K562 (cell line): ENCODE data around the gene ATF3. TPM values are rescaled to one million over a fixed set of nuclear protein-coding genes. Genes with fewer than 3 reads are reported as not detected.
A peak's percentile ranks its signal among the peaks of the same experiment; 100 is the strongest.

Source experiments
- CHD4 ChIP-seq: fragments of 200-600 bp; sonication (generic); IDR thresholded peaks from 3 replicates; pipeline ENCODE4 v1.6.1; 2012; ENCODE audit warnings: low read depth, mild to moderate bottlenecking, mixed read lengths, low read length, inconsistent platforms; ENCODE audit not compliant: insufficient read depth, insufficient replicate concordance, poor library complexity, severe bottlenecking
- CUX1 ChIP-seq: fragments of 200-800 bp; sonication (Bioruptor generic); IDR thresholded peaks from 2 replicates; pipeline ENCODE4 v1.6.1; 2016; ENCODE audit warnings: missing genetic modification characterization, missing compliant biosample characterization
- CXXC5 ChIP-seq: fragments of 250-450 bp; sonication (Bioruptor Pico); IDR thresholded peaks from 2 replicates; pipeline ENCODE4 v1.8.0; 2022; ENCODE audit warnings: inconsistent platforms, mild to moderate bottlenecking, moderate library complexity
- ESRRB ChIP-seq: fragments of 250-450 bp; sonication (Bioruptor Pico); IDR thresholded peaks from 2 replicates; pipeline ENCODE4 v1.5.0; 2020; ENCODE audit warnings: mild to moderate bottlenecking, moderate library complexity, borderline replicate concordance
- HDAC1 ChIP-seq, 2 experiments: fragments of 450-650 bp; IDR thresholded peaks; 2 replicates each; pipeline ENCODE4 v1.6.1; 2016 to 2017; ENCODE audit warnings: inconsistent platforms in 1 of 2, mild to moderate bottlenecking in 1 of 2, moderate library complexity in 1 of 2
- JUND ChIP-seq, 2 experiments: IDR thresholded peaks; 2 replicates in 1 of 2; 3 replicates in 1 of 2; pipeline ENCODE4 v1.6.1; 2011; ENCODE audit warnings: borderline replicate concordance in 2 of 2, low read depth in 2 of 2, low read length in 2 of 2, improper control_type of control experiment in 1 of 2, missing biosample characterization in 1 of 2, missing genetic modification characterization in 1 of 2, missing genetic modification reagents in 1 of 2
- LCOR ChIP-seq: sonication (generic); formaldehyde crosslinking; IDR thresholded peaks from 2 replicates; pipeline ENCODE4 v1.8.0; 2022; ENCODE audit warnings: mild to moderate bottlenecking, missing genetic modification reagents
- NCOR1 ChIP-seq: fragments of 450-650 bp; IDR thresholded peaks from 2 replicates; pipeline ENCODE4 v1.6.1; 2016; ENCODE audit warnings: mild to moderate bottlenecking, moderate library complexity
- RBM15 ChIP-seq: fragments of 200-400 bp; formaldehyde crosslinking; IDR thresholded peaks from 2 replicates; pipeline ENCODE4 v1.6.1; 2018; ENCODE audit warnings: mild to moderate bottlenecking, low read length, moderate library complexity; ENCODE audit not compliant: insufficient read depth
- RFX1 ChIP-seq: fragments of 450-650 bp; IDR thresholded peaks from 2 replicates; pipeline ENCODE4 v1.6.1; 2016; ENCODE audit warnings: mild to moderate bottlenecking, moderate library complexity
- THRB ChIP-seq: fragments of 450-650 bp; formaldehyde crosslinking; conservative IDR thresholded peaks from 2 replicates; pipeline ENCODE4 v1.4.0; 2022; ENCODE audit warnings: mild to moderate bottlenecking, missing genetic modification characterization
- TRIM24 ChIP-seq, 2 experiments: fragments of 450-650 bp; IDR thresholded peaks; 2 replicates each; pipeline ENCODE4 v1.6.1; 2016
- U2AF2 ChIP-seq: fragments of 200-400 bp; formaldehyde crosslinking; optimal IDR thresholded peaks from 2 replicates; pipeline ENCODE3; 2017; ENCODE audit warnings: low read depth, mild to moderate bottlenecking, low read length
- XRCC3 ChIP-seq: fragments of 450-650 bp; IDR thresholded peaks from 2 replicates; pipeline ENCODE4 v1.6.1; 2017; ENCODE audit warnings: mild to moderate bottlenecking, moderate library complexity
- XRCC5 ChIP-seq: fragments of 200-400 bp; formaldehyde crosslinking; IDR thresholded peaks from 2 replicates; pipeline ENCODE4 v1.6.1; 2017; ENCODE audit warnings: low read depth, mild to moderate bottlenecking, low read length
- ZNF140 ChIP-seq: fragments of 250-450 bp; sonication (Bioruptor Pico); IDR thresholded peaks from 2 replicates; pipeline ENCODE4 v1.8.0; 2021; ENCODE audit warnings: moderate library complexity, mild to moderate bottlenecking, inconsistent platforms
- ZNF511 ChIP-seq: sonication (generic); formaldehyde crosslinking; IDR thresholded peaks from 2 replicates; pipeline ENCODE4 v1.8.0; 2022; ENCODE audit warnings: mild to moderate bottlenecking, missing genetic modification reagents
- ZNF583 ChIP-seq: fragments of 250-450 bp; sonication (Bioruptor Pico); IDR thresholded peaks from 2 replicates; pipeline ENCODE4 v1.4.0; 2020
- polyA plus RNA-seq, 8 experiments: library from polyadenylated mRNA; depleted of rRNA in 4 of 8; stranded (reverse) in 5 of 8; unstranded in 3 of 8; fragments of >200 nt; fragmentation: Nextera tagmentation in 2 of 8; fragmentation: Illumina TruSeq in 1 of 8; extraction: Ambion mirVana in 2 of 8; extraction: Trizol in 1 of 8; gene quantifications; 2 replicates each; pipeline versions ENCODE4 v1.2.1 to v1.2.3, GENCODE V29; 2011 to 2014; ENCODE audit warnings: inconsistent platforms in 1 of 8, missing spikeins in 1 of 8
- total RNA-seq, 7 experiments: library from RNA; depleted of rRNA in 6 of 7; stranded (reverse); fragments of >200 nt in 6 of 7; fragmentation: Illumina TruSeq in 2 of 7; extraction: Trizol in 2 of 7; gene quantifications; 2 replicates each; pipeline versions ENCODE4 v1.2.1 to v1.2.3, GENCODE V29; 2011 to 2021; ENCODE audit warnings: low replicate concordance in 1 of 7

Gene ATF3
- total and polyA plus RNA-seq, 9 of the 15 experiments (the other 6 are each of a cell fraction or from before 2014, with no cell fraction given): 3.5 to 28.2 (median 19.8) TPM

- TF ChIP-seq CUX1 (CRISPR knock-in tag) (peak; percentile 53; the same call in 1 of the 2 replicates), ESRRB (0 out of 2 replicates have a peak, but pooled peaks have one; percentile 20), RFX1 (peak; percentile 52), ZNF511 (CRISPR knock-in tag) (no peak), XRCC5 (0 out of 2 replicates have a peak, but pooled peaks have one; percentile 50), LCOR (CRISPR knock-in tag) (peak; percentile 31; the same call in 1 of the 2 replicates), ZNF140 (no peak), CXXC5 (peak; percentile 32; the same call in 1 of the 2 replicates), TRIM24 (IDR thresholded peaks at IDR 0.05) (no peak), U2AF2 (no peak), HDAC1 (IDR thresholded peaks at IDR 0.05) (no peak), NCOR1 (peak; percentile 32; the same call in 1 of the 2 replicates), CHD4 (peak; percentile 58), RBM15 (no peak), THRB (CRISPR knock-in tag) (0 out of 2 replicates have a peak, but pooled peaks have one; percentile 7), ZNF583 (CRISPR knock-in tag) (no peak), XRCC3 (no peak), JUND (IDR thresholded peaks at IDR 0.05; ENCODE audit: borderline replicate concordance, low read depth, low read length) (peak; percentile 71), JUND (tag; IDR thresholded peaks at IDR 0.05; ENCODE audit: borderline replicate concordance, low read depth, low read length) (peak; percentile 90)
Measured at GRCh38 chr1:212595787-212596714, 12.5 kb upstream of the ATF3 start (continued).
